ENCODE results near the gene AMER3.

DNA sequence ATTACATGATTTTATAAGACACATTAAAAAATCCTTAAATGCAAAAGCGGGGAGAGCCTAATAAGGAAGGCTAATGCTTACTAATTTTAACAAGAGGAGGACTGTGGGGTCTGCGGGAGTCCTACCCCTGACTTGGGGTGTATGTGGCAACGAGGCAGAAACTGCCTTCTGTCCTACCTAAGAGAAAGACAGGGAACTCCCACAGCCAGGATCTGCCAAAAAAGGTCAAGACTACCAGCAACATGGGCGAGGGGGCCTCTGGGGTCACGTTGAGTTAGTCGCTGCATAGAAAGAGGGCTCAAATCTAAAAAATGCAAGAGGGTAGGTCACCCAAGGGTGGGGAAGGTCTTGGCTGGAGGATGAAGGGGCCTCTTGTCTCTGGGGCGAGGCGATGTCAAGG lies 529 bp upstream of the AMER3 start:
- TF ChIP-seq, protein P1, sequence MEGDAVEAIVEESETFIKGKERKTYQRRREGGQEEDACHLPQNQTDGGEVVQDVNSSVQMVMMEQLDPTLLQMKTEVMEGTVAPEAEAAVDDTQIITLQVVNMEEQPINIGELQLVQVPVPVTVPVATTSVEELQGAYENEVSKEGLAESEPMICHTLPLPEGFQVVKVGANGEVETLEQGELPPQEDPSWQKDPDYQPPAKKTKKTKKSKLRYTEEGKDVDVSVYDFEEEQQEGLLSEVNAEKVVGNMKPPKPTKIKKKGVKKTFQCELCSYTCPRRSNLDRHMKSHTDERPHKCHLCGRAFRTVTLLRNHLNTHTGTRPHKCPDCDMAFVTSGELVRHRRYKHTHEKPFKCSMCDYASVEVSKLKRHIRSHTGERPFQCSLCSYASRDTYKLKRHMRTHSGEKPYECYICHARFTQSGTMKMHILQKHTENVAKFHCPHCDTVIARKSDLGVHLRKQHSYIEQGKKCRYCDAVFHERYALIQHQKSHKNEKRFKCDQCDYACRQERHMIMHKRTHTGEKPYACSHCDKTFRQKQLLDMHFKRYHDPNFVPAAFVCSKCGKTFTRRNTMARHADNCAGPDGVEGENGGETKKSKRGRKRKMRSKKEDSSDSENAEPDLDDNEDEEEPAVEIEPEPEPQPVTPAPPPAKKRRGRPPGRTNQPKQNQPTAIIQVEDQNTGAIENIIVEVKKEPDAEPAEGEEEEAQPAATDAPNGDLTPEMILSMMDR (IDR thresholded peaks at IDR 0.05; ENCODE audit: poor library complexity): no peak
- TF ChIP-seq EZH2 (IDR thresholded peaks at IDR 0.05; ENCODE audit: borderline replicate concordance) (no peak), EZH2phosphoT487 (IDR thresholded peaks at IDR 0.05; ENCODE audit: low read depth, severe bottlenecking, unreplicated experiment) (no peak)

Measured in hepatocyte (in vitro differentiated cells).